Suppressor macrophage treated with lipopolysaccharide for 4 hours (primary cell): ENCODE results near the gene SPHK2.

Experiments
- DNase-seq: peaks from one replicate; pipeline ENCODE4 v3.0.0-alpha.2; 2020

SPHK2 gene

GRCh38 chr19:48603850-48604249 lies 15.5 kb upstream of the SPHK2 start:
- DNase-seq, result no peak

DNA sequence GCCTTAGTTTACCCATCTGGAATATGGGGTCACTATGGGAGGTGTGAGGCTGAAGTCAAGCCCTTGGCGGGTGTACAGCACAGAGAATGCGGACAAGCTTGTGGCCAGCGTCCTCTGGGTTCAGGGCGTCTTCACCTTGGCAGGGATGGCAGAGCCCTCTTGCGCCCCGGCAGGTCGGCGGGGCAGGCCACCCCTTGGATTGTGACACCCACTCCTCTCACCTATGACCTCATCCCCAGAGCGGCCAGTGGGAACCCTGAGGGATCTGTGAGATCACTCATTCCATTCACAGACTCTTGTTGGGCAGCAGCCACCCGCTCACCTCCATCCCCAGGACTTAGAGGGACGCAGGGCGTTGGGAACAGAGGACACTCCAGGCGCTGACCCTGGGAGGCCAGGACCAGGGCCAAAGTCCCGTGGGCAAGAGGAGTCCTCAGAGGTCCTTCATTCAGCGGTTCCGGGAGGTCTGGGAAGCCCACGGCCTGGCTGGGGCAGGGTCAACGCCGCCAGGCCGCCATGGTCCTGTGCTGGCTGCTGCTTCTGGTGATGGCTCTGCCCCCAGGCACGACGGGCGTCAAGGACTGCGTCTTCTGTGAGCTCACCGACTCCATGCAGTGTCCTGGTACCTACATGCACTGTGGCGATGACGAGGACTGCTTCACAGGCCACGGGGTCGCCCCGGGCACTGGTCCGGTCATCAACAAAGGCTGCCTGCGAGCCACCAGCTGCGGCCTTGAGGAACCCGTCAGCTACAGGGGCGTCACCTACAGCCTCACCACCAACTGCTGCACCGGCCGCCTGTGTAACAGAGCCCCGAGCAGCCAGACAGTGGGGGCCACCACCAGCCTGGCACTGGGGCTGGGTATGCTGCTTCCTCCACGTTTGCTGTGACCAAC lies 12.6 kb upstream of the SPHK2 start, which contains the start of gene SPACA4:
Gene SPACA4 (plus strand): TSS at position 280 of the 896 bp plus-strand sequence. CDS start 237 bp downstream, at position 517.
- DNase-seq, result no peak

DNA sequence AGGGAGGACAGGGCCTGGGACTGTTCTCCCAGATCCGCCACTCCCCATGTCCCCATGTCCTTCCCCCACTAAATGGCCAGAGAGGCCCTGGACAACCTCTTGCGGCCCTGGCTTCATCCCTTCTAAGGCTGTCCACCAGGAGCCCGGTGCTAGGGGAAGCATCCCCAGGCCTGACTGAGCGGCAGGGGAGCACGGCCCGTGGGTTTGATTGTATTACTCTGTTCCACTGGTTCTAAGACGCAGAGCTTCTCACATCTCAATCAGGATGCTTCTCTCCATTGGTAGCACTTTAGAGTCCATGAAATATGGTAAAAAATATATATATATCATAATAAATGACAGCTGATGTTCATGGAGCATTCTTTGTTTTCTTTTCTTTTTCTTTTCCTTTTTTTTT lies 11.9 kb upstream of the SPHK2 start:
- DNase-seq, result no peak

DNA sequence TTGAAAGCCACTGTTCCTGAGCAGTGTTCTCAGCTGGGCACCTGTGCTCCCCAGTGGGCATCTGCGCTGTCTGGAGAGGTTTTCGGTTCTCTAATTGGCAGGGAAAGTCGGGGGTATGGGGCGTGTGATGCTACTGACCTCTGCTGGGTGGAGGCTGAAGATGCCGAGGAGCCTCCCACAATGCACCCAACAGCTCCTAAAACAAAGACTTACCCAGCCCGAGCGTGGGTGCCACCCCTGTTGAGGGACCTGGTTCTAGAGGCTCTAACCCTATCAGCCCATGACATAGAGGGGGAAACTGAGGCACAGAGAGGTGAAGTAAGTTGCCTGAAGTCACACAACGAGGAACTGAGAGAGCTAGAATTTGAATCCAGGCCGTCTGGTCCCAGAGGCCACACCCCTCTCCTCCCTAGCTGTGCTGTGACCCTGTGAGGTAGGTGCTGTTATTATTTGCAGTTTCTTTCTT lies 10.5 kb upstream of the SPHK2 start:
- DNase-seq, result peak; percentile 71

- DNase-seq, result no peak
Measured at GRCh38 chr19:48609571-48610108, 9.7 kb upstream of the SPHK2 start.

DNA sequence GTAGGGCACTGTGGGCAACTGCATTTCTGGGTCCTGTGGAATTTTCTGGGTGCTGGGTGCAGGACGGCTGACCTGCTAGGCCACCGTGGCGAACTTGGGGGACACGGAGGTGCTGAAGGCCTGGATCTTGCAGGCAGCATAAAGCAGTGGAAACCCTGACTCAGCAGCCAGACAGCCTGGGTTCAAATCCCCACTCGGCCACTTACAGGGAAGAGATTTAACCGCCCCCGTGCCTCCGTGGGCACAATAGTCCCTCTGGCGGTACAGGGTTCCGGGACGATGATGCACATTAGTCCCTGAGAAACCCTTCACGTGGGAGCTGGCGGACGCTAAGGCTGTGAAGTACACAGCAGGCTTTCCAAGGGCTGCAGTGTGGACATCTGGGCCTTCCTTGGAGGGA lies 7.4 kb upstream of the SPHK2 start:
- DNase-seq, result no peak

GRCh38 chr19:48613024-48613851 lies 6.1 kb upstream of the SPHK2 start:
- DNase-seq, result no peak

GRCh38 chr19:48613852-48614435 lies 5.4 kb upstream of the SPHK2 start:
- DNase-seq, result no peak

DNA sequence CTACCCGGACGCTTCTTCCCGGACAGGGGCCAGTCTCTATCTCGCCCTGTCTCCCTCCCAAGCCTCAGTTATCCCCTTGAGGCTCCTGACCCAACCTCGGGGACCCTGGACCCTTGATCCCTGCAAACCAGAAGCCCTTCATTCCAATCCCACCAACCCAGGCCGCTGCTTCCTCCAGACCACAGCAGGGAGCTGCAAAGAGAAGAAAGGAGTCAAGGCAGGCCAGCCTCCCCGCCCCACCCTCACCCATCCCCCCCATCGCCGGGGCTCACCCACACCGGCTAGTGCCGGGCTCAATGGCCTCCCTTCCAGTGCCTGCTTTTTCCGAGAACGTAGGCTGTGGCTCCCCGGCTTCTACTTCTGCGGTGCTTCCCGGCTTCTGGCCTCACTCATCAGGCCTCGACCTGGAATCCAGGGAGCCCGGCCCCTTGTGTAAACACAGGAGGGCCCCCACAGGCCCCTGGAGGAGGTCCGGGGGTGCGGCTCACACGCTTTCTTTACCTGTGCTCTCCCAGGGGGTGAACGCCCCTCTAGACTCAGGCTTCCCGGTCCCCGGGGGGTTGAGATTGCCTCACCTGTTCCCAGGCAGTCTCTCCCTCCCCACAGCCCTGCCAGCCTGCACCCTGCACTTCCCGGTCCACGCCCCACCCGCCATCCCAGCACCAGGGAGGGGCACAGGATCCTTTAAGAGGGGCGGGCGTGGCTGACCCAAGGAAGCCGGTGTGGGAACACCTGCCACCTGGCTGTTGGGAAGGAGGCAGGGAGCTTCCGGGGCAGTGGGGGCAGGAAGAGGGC lies 4.7 kb upstream of the SPHK2 start, which contains the start of gene FAM83E:
Gene FAM83E (minus strand): TSS at position 641 of the 795 bp plus-strand sequence. CDS start 1,704 bp downstream, outside the sequence.
- no peak for DNase-seq

GRCh38 chr19:48615231-48616040 lies 3.9 kb upstream of the SPHK2 start:
- no peak for DNase-seq

GRCh38 chr19:48616041-48616436 lies 3.3 kb upstream of the SPHK2 start:
- DNase-seq, result no peak

GRCh38 chr19:48616491-48617056 lies 2.7 kb upstream of the SPHK2 start:
- DNase-seq, result no peak

GRCh38 chr19:48617146-48617937 lies 2.0 kb upstream of the SPHK2 start:
- no peak for DNase-seq

- DNase-seq, result no peak
Measured at GRCh38 chr19:48618278-48618915, 909 bp upstream of the SPHK2 start.

DNA sequence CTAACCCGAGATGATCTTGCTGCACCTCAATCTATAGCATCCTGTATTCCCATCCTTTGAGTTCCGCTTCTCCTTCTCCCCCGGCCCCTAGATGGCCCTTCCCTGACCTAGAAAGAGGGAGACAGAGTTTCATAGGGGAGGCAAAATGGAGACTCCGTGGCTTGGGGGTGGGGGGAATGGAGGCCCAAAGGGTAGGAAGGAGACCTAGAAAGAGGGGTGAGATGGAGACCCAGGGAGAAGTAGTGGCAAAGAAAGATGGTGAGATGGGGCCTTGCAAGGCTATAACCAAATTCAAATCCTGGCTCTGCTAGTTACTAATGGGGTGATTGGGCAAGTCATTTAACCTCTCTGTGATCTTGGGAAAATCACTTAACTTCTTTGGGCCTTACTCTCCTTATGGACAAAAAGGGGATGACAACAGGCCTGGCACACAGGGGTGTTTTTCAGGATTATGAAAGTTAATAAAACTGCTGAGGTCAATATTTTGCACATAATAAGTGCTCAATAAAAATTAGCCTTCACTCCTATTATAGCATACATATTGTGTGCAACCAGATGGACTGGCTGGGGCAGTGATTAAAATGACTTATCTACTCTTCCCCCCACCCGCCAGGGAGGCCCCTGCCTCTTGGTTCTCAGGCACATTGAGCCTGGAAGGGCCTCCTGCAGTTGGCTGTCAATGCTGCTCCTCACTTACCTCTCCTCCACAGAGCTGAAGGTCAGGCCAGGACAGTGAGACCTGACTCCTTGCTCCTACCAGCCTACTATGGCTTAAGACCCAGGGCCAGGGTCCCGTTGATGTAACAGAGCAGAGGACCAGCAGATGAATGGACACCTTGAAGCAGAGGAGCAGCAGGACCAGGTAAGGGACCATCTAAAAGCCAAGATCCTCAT lies 633 bp downstream of the SPHK2 start:
- no peak for DNase-seq

DNA sequence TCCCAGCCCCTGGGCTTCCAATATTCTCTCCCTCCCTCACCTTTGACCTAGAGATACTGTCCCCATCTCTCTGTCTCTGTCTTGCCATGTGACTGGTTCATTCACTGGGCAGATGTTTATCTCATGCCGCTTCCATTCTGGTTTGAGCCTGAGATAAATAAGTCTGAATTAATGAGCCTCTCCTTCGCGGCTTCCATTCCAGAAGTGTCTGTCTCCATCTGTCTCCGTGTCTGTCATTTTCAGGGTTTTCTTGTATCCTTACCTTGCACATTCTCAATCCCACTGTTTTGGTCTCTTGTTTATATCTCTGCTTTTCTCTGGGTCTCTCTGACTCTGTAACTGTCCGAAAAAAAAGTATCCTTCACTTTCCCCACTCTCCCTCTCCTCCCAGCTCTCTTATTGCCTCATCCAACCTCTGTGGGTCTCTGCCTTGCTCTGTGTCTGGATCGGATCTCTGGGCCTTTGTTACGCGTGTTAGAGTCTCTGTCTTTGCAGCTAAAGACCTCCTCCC lies 4.3 kb downstream of the SPHK2 start:
- no peak for DNase-seq

DNA sequence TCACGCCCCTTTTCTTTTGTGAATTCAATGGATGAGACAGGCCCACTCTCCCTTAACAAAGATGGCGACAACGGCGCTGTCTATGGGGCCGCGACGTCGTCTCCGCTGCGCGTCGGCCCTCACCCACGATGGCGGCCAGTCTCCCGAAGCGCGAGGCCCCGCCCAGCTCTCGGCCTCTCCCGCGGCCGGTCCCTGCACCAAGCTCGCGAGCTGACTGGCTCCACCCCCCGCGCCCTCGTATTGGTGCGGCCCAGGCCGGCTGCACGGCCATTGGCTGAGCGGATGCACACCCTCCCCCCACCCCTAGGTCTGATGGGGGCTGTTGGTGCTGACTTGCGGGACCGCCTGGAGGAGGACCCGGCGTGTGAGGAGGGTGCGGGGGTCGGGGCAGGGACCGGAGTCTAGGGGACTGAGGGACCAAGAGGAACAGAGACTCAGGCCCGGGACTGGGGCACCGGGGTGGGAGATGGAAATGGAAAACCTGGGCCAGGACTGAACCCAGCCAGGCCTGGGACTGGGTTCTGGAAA lies 4.8 kb downstream of the SPHK2 start:
- peak; percentile 91 for DNase-seq
